B cell (primary cell): ENCODE results near the gene IARS1. TPM values are rescaled to one million over a fixed set of nuclear protein-coding genes. Genes with fewer than 3 reads are reported as not detected.
A peak's percentile ranks its signal among the peaks of the same experiment; 100 is the strongest.

ENCODE experiments used
- ATAC-seq: fragments of 200-7000 bp; cut with Tn5 transposase; one replicate; pipeline ENCODE4 v1.10.0; 2021; ENCODE audit warnings: low read depth, mild to moderate bottlenecking, moderate number of reproducible peaks, moderate library complexity
- CTCF ChIA-PET: fragments of 350-600 bp; sonication (Branson Sonifier 250); formaldehyde crosslinking; loops from one replicate; lab custom pipeline; 2021; ENCODE audit warnings: antibody characterized with exemption, inconsistent platforms; lab: Charles Lee
- POLR2A ChIA-PET: fragments of 350-600 bp; sonication (Branson Sonifier 250); formaldehyde crosslinking; loops from one replicate; lab custom pipeline; 2021; ENCODE audit warnings: antibody characterized with exemption; lab: Charles Lee
- DNase-seq: peaks from one replicate; pipeline ENCODE4 v3.0.0; 2013
- H2AFZ ChIP-seq: 2 replicates; pipeline ENCODE4 v1.6.1; 2012; ENCODE audit warnings: mild to moderate bottlenecking, low read depth, low read length; ENCODE audit not compliant: insufficient read depth, poor library complexity, severe bottlenecking
- H3K27ac ChIP-seq, 2 donors: 1 replicate in 1 of 2; 2 replicates in 1 of 2; pipeline ENCODE4 v1.5.1; 2012 to 2013; ENCODE audit warnings: low read length in 2 of 2, mild to moderate bottlenecking in 2 of 2, moderate library complexity in 1 of 2
- H3K27me3 ChIP-seq, 4 experiments: fragments of 200-600 bp in 1 of 4; sonication (generic) in 1 of 4; replicated peaks in 1 of 4; 1 replicate in 2 of 4; 2 replicates in 2 of 4; pipeline versions ENCODE4 v1.6.1 to v1.7.0; 2013 to 2016; ENCODE audit warnings: low read length in 3 of 4, mild to moderate bottlenecking in 2 of 4, mixed read lengths in 1 of 4, moderate library complexity in 1 of 4; ENCODE audit not compliant: insufficient read depth in 4 of 4, control insufficient read depth in 3 of 4; ENCODE audit errors: control extremely low read depth in 1 of 4
- H3K36me3 ChIP-seq, 2 experiments: replicated peaks in 1 of 2; 1 replicate in 1 of 2; 2 replicates in 1 of 2; pipeline versions ENCODE4 v1.6.1 to v1.7.1; 2013; ENCODE audit warnings: low read length in 1 of 2; ENCODE audit not compliant: insufficient read depth in 2 of 2, control insufficient read depth in 1 of 2; ENCODE audit errors: control extremely low read depth in 1 of 2, extremely low read depth in 1 of 2
- H3K4me1 ChIP-seq, 2 donors: fragments of 200-600 bp in 1 of 2; sonication (generic) in 1 of 2; 1 replicate in 1 of 2; 2 replicates in 1 of 2; pipeline versions ENCODE4 v1.5.1 to v1.6.1; 2013 to 2017; ENCODE audit warnings: low read length in 2 of 2; ENCODE audit not compliant: control insufficient read depth in 2 of 2, insufficient read depth in 2 of 2
- H3K4me2 ChIP-seq: replicated peaks from 2 replicates; pipeline ENCODE3; 2012; ENCODE audit warnings: mild to moderate bottlenecking, low read depth, low read length; ENCODE audit not compliant: poor library complexity, severe bottlenecking
- H3K4me3 ChIP-seq, 5 experiments: fragments of 200-600 bp in 1 of 5; sonication (generic) in 1 of 5; 1 replicate in 3 of 5; 2 replicates in 2 of 5; pipeline versions ENCODE4 v1.5.1 to v1.7.0; 2011 to 2016; ENCODE audit warnings: low read length in 4 of 5, mild to moderate bottlenecking in 4 of 5, low read depth in 2 of 5, control low read depth in 1 of 5, moderate library complexity in 1 of 5; ENCODE audit not compliant: insufficient read depth in 1 of 5; ENCODE audit errors: control extremely low read depth in 1 of 5, extremely low read depth in 1 of 5
- H3K79me2 ChIP-seq: fragments of 200-600 bp; sonication (generic); one replicate; pipeline ENCODE4 v1.6.0; 2016; ENCODE audit warnings: low read length; ENCODE audit not compliant: control insufficient read depth, insufficient read depth
- H3K9ac ChIP-seq: fragments of 200-600 bp; sonication (generic); 2 replicates; pipeline ENCODE4 v1.6.1; 2017; ENCODE audit warnings: mild to moderate bottlenecking, low read length, moderate library complexity
- H3K9me3 ChIP-seq, 3 donors: one replicate each; pipeline versions ENCODE4 v1.6.1 to v1.7.1; 2013; ENCODE audit warnings: low read length in 2 of 3; ENCODE audit not compliant: control insufficient read depth in 2 of 3, insufficient read depth in 1 of 3; ENCODE audit errors: control extremely low read depth in 1 of 3
- H4K20me1 ChIP-seq: 2 replicates; pipeline ENCODE4 v1.6.0; 2012; ENCODE audit warnings: mild to moderate bottlenecking, low read length; ENCODE audit not compliant: insufficient read depth, control insufficient read depth, poor library complexity, severe bottlenecking
- H3K27ac Mint-ChIP-seq: one replicate; pipeline ENCODE4 v1.8.0; 2021; ENCODE audit warnings: mixed read lengths
- H3K27me3 Mint-ChIP-seq: one replicate; pipeline ENCODE4 v1.8.0; 2021; ENCODE audit warnings: mixed read lengths
- H3K4me1 Mint-ChIP-seq: one replicate; pipeline ENCODE4 v1.8.0; 2021; ENCODE audit warnings: mixed read lengths
- H3K4me3 Mint-ChIP-seq: one replicate; pipeline ENCODE4 v1.8.0; 2021; ENCODE audit warnings: mixed read lengths
- H3K9me3 Mint-ChIP-seq: one replicate; pipeline ENCODE4 v1.8.0; 2022; ENCODE audit warnings: mixed read lengths; ENCODE audit not compliant: insufficient read depth
- EZH2 ChIP-seq: IDR thresholded peaks from 2 replicates; pipeline ENCODE4 v1.6.1; 2012; ENCODE audit warnings: borderline replicate concordance, low read depth, mild to moderate bottlenecking, moderate library complexity, low read length; ENCODE audit not compliant: insufficient read depth, poor library complexity, severe bottlenecking
- WGBS: methylation state at CpG from one replicate; pipeline ENCODE4 v1.1.5; 2013; ENCODE audit warnings: missing lambda C conversion rate; ENCODE audit not compliant: insufficient coverage; 5-methylcytosine and 5-hydroxymethylcytosine counted together
- intact Hi-C: fragments of 100-400 bp; cut with micrococcal nuclease; formaldehyde crosslinking; loops from one replicate; pipeline ENCODE4 v1.10.0; 2022
- polyA plus RNA-seq: library from polyadenylated mRNA; depleted of rRNA; stranded (reverse); fragments of >200 nt; gene quantifications from 2 replicates; pipeline ENCODE4 v1.2.3, GENCODE V29; 2012
- total RNA-seq, 2 donors: library from RNA; stranded (reverse); fragments of 120-200 nt in 1 of 2; gene quantifications; 1 replicate in 1 of 2; 2 replicates in 1 of 2; pipeline versions ENCODE4 v1.2.3 to v1.2.4, GENCODE V29; 2013 to 2022
- TF ChIP-seq, protein P1 (sequence below): fragments of 200-600 bp; IDR thresholded peaks from one replicate; pipeline ENCODE4 v1.8.0; 2022; ENCODE audit warnings: antibody characterized with exemption, mild to moderate bottlenecking

Gene IARS1
- total and polyA plus RNA-seq, 2 donors (not counting 1 experiment from before 2014, with no cell fraction given), result 31.6 to 82.8 TPM

- DNase-seq (no peak), ATAC-seq (no peak)
- H4K20me1 ChIP-seq, result no peaks in the 10 kb centered on the region
- H3K27ac ChIP-seq, result peak overlapping the region in 1 of 2 donors; percentile 37
- H3K9ac ChIP-seq, result no peak overlapping the region
- TF ChIP-seq EZH2, result no peak
- TF ChIP-seq, protein P1, sequence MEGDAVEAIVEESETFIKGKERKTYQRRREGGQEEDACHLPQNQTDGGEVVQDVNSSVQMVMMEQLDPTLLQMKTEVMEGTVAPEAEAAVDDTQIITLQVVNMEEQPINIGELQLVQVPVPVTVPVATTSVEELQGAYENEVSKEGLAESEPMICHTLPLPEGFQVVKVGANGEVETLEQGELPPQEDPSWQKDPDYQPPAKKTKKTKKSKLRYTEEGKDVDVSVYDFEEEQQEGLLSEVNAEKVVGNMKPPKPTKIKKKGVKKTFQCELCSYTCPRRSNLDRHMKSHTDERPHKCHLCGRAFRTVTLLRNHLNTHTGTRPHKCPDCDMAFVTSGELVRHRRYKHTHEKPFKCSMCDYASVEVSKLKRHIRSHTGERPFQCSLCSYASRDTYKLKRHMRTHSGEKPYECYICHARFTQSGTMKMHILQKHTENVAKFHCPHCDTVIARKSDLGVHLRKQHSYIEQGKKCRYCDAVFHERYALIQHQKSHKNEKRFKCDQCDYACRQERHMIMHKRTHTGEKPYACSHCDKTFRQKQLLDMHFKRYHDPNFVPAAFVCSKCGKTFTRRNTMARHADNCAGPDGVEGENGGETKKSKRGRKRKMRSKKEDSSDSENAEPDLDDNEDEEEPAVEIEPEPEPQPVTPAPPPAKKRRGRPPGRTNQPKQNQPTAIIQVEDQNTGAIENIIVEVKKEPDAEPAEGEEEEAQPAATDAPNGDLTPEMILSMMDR, result no peak
- H2AFZ ChIP-seq, result no peak overlapping the region
- ChIA-PET POLR2A (no interaction called here), CTCF (no interaction called here)
- H3K79me2 ChIP-seq, result no peaks in the 10 kb centered on the region
- intact Hi-C loops, result no loop called here
- no peaks in the 10 kb centered on the region for H3K9me3 Mint-ChIP-seq
- H3K27me3 ChIP-seq, result no peaks in the 10 kb centered on the region
- H3K27ac Mint-ChIP-seq, result peak overlapping the region; percentile 44
- peaks cover 19 to 22% of the 10 kb centered on the region in 2 donors for H3K4me1 ChIP-seq
- no peaks in the 10 kb centered on the region for H3K27me3 Mint-ChIP-seq
- no CpG with 5 or more reads among the region's 1 CpG for WGBS
- no peak overlapping the region for H3K4me2 ChIP-seq
- no peak overlapping the region for H3K4me3 ChIP-seq
- H3K4me1 Mint-ChIP-seq, result peaks cover 31% of the 10 kb centered on the region
- H3K9me3 ChIP-seq, result no peaks in the 10 kb centered on the region
- no peak overlapping the region for H3K4me3 Mint-ChIP-seq
- H3K36me3 ChIP-seq, result peaks cover 9 to 75% of the 10 kb centered on the region in 2 experiments
These were observed 7.4 kb upstream of the IARS1 start for GRCh38 chr9:92300936-92301335.

- intact Hi-C loops, result loop anchor here (2.0 kb wide), 1 partner anchor 366 kb away; no protein-coding TSS in a partner anchor
- Histone ChIP-seq H3K36me3 (peaks cover 7 to 58% of the 10 kb centered on the region in 2 experiments), H3K4me2 (peak overlapping the region; percentile 36), H3K4me3 (no peak overlapping the region), H3K27ac (peak overlapping the region; percentile 29 to 74), H3K4me1 (peaks cover 27 to 29% of the 10 kb centered on the region in 2 donors), H3K79me2 (peaks cover 6% of the 10 kb centered on the region), H3K9me3 (no peaks in the 10 kb centered on the region), H4K20me1 (no peaks in the 10 kb centered on the region), H3K9ac (no peak overlapping the region), H2AFZ (no peak overlapping the region), H3K27me3 (no peaks in the 10 kb centered on the region)
- Mint-ChIP-seq H3K4me1 (peaks cover 47% of the 10 kb centered on the region), H3K4me3 (peak overlapping the region; percentile 50), H3K27ac (peak overlapping the region; percentile 84), H3K27me3 (no peaks in the 10 kb centered on the region), H3K9me3 (no peaks in the 10 kb centered on the region)
- DNase-seq (peak; percentile 66), ATAC-seq (peak; percentile 90)
- POLR2A ChIA-PET, result interaction anchor here (0.9 to 1.0 kb wide), 2 partner anchors 26 to 27 kb away, joined by 3 read pairs; partner anchors contain the start of genes CENPP and NOL8
- TF ChIP-seq, protein P1, result no peak
- TF ChIP-seq EZH2, result no peak
- no CpG with 5 or more reads among the region's 1 CpG for WGBS
- CTCF ChIA-PET, result interaction anchor here (1.3 kb wide), 1 partner anchor 15 kb away, joined by 3 read pairs; no protein-coding TSS in a partner anchor
These were observed 5.6 kb upstream of the IARS1 start for GRCh38 chr9:92299116-92299515.
